GM21723 (cell line): ENCODE data around the gene OXCT1.
"Not testable (repeated sequence)": the region's sequence is repeated elsewhere in the genome, so short reads cannot be mapped to it uniquely, and the experiment has no call there.

Experiments
- ATAC-seq: cut with Tn5 transposase; IDR thresholded peaks from one replicate; pipeline ENCODE4 v1.9.1; 2021; ENCODE audit warnings: mild to moderate bottlenecking, moderate library complexity; ENCODE audit not compliant: unreplicated experiment

The OXCT1 gene

DNA sequence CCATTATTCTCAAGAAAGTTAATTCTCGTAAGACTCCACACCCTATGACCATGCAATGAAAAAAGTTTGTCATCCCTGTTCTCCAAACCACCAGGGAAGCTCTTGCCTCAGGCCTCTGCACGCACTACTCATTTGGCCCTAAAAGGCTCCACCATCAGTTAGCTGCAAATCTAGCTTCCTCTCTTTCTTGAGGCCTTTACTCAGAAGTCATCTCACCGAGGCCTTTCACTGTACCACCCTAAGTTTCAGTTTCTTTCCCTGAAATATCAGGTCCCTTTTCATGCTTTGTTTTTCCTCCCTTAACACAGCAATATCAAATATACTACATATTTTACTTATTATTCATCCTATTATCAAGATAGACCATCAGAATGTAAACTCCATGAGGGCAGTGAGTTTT is 39.1 kb downstream of the OXCT1 start:
- peak; percentile 76 for ATAC-seq

DNA sequence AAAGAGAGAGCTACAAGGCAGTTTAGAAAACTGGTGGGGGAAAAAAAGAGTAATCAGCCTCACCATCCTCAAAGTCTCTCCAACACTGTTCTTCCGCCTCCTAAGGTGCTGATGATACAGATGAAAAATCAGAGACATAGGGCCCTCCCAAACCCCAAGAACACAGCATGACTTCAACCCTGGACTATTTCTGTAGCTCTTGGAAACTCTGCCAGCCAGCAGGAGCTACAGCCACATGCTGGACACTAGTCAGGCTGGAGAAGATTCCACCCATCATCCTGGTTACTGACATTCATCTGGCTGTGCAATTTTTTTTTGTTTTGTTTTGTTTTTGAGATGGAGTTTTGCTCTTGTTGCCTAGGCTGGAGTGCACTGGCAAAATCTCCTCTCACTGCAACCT is 42.4 kb downstream of the OXCT1 start:
- ATAC-seq: no peak

DNA sequence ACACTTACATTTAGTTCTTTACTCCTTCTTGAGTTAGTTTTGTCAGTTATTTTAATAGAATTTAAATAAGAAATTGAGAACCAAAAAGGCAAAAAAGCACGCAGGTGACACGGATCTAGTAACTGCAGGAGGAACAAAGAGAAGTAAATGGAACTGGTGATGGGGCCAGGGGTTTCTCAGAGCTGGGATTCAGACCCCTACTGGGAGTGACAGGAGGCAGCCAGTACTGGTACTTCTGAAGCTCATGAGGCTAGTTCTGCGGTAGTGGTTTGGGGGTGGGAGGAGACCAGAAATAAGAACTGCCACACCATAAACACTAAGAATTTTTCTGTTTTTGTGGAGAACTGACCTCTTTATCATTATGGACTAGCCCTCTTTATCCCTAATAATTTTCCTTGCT is 48.2 kb downstream of the OXCT1 start:
- no peak for ATAC-seq

DNA sequence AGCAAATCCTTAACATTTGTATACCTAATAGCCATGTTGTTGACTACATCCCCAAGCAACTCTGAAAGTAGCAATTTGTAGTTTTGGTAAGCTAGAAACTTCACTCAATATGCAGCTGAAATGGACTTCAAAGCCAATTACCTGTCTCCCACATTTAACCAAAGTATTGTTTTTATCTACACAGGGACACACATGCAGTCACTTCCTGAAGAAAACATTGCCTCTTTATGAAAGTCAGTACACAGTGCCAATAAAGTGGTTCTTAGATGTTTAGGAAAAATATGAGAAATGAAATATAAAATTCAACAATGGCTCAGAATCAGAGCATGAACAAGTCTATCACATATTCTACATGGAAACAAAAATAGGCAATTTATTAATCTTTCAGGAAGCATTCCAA is 49.2 kb downstream of the OXCT1 start:
- ATAC-seq: no peak

DNA sequence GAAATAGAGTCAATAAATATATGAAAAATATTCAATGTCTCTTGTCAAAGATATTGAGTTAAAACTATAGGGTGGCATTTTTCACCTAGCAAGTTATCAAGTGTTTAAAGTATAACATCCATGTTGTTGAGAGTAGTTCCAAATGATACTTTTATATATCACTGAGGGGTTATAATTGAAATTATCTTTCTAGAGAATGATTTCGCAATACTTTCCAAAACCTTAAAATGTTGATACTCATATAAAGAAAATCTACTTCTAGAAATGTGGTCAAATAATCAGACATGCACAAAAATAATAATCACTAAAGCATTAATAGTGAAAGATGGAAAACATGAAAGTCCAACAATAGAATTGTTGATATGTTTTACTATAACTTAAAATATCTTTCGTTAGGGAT is 50.1 kb downstream of the OXCT1 start:
- ATAC-seq: no peak

DNA sequence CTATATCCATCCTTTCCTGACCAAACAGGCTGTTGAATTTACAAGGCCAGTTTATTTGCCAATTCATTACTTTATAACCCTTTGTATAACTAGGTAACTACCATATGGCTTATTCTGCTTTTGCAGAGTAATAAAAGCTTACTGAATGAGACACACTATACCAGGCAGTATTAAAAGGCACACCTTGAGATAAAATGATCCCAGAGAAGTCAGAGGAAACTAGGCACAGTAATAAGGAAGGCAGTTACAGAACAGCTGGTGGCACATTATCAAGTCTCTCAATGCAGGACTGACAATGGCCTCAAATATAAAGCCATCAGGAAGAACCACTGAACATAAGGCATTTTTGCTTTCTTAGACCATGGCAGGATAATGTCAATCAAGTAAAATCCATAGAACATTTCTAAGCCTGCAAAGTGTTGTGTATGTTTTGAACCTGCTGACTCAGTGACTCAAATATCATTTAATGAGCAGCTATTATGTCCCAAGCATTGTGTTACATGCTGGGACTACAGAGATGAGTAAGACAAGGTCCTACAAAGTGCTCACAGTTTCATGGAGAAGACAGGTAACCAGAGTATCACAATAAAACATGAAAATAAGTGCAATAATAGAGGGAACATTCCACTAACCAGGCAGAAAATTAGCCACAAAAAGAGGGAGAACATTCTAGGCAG is 52.5 kb downstream of the OXCT1 start:
- no peak for ATAC-seq

DNA sequence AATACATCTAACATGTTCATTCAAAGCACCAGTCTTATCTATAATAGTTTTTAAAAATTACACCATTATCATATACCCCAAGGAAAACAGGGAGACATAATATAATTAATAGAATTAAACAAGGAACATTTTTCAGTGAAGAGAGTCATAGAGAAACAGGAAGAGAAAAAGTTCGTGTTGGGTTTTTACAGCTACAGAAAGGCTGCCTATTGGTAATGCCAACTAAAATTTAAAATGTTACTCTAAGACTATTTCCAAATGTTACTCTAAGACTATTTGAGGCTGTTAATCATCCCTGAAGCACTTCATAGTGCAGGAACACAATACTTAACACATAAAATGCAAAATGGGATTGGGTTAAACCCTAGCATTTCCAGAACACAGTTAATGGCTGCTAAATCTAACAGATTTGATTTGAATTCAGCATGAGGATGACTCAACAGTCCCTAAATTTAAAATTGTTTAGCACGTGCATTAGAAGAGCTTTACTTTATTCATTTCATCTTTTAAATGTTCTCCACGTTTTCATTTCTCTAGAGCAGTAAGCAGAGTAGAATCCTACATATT is 54.5 kb downstream of the OXCT1 start:
- ATAC-seq: no peak

DNA sequence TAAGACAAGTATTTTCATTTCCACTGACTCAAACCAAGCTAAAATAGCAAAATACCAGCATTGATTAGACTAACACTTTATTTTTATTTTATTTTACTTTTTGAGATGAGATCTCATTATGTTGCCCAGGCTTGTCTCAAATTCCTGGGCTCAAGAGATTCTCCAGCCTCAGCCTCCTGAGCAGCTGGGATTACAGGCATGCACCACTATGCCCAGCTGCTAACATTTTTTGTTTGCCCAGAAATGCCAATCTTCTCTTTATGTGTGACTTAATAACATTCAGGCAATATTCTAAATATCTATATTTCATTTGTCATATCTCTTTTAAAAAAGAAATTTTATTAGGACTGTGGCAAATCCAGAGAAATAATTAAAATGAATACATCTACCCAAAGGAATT is 55.0 kb downstream of the OXCT1 start:
- ATAC-seq: no peak

DNA sequence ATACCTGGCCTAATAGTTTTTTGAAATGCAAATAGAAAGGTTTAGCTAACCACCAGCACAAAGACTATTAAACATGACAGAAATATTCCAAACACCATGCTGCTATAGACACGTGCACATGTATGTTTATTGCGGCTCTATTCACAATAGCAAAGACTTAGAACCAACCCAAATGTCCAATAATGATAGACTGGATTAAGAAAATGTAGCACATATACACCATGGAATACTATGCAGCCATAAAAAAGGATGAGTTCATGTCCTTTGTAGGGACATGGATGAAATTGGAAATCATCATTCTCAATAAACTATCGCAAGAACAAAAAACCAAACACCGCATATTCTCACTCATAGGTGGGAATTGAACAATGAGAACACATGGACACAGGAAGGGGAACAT is 55.9 kb downstream of the OXCT1 start:
- ATAC-seq: not testable (repeated sequence)

DNA sequence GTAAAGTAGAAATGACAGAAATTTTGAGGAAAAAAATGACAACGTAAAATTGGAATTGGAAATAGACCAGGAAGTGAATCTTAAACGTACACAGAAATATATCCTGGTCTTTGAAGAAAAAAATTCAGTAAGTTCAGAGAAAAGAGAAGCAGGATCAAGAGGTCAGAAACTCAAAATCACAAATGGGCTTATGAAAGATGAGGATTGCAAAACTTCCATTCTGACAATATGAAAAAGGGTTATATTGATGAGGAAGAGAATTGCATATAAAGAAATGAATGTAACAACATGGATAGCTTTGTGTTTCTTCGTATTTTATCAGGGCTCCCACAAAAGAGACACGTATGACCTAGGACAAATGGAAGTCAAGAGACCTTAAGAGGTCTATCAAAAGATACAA is 58.1 kb downstream of the OXCT1 start:
- no peak for ATAC-seq

DNA sequence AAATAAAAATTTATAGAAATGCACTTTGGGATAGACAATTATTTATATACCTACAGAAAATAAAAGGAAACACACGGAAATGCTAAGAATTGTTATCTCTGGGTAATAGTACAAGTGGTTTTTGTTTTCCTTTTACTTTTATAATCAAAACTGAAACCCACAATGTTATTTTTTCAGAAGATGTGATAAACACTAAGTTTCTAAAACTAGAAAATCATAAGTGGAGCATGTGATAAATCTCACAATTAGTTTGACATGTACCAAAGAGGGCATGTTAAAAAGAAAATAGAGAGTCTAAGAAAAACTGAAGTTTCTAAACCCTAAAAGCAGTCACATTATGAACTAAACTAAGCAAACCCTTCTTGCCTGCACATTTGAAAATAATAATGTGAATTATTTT is 61.1 kb downstream of the OXCT1 start:
- ATAC-seq: peak; percentile 81

DNA sequence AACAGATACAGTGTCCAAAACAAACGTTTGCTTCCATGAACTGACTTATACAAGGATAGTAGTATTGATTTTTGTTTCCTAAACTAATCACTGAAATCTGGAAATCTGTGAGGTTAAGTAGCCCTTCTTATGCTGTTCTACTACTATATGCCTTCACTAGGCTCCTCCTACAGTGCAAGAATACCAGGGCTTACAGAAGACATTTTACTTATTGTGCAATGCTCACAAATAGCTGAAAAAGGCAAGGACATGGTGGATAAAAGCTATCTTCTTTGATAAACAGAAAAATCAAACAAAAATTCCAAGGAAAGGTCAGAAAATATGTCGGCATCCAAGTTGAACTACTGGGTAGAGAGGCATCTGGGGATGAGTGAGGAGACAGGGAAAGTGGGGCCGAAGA is 61.9 kb downstream of the OXCT1 start:
- no peak for ATAC-seq

DNA sequence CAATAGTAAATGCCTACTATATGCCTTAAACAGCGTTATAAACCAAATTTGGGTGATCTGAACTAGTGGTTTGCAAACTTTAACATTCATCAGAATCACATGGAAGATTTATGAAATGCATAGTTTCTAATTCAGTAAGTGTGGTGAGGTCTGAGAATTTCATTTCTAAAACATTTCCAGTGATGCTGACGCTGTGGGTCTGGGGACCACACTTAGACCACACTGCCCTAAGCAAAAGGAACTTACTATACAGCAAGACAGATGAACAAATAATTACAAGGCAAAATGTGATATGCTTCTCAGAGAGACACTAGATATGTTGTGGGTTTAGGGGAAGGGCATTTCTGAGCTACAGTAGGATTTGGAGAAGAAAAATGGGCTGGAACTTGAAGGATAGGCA is 72.6 kb downstream of the OXCT1 start:
- no peak for ATAC-seq

DNA sequence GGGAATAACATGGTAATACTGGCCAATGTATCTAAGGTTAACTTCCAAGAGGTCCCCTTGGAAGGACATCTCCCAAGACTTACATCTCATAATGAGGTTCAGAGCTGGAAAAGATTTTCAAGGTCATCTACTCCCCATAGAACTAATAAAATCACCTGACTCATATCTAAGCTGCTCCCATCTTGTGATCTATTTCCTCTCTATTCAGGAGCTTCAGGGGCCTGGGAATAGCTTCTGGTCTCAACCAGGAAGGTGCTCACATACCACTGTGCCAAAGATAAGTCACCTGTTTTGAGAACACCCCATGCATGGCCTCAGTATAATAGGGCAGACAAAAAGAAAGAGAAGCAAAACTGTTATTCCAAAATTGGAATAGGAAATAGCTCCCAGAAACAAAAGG is 74.2 kb downstream of the OXCT1 start:
- no peak for ATAC-seq

DNA sequence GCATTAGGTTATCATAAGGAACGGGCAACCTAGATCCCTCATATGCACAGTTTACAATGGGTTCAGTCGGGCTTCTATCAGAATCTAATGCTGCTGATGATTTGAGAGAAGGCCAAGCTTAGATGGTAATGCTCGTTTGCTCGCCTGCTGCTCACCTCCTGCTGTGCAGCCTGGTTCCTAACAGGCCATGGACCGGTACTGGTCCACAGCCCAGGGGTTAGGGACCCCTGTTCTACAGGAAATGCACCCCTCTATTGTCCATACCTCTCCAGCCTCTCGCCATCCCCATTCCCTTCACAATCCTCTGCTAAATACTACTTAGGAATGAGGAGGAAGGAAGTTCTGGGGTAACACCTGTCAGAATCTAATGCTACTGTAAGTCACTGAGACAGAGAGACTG is 75.1 kb downstream of the OXCT1 start:
- no peak for ATAC-seq

DNA sequence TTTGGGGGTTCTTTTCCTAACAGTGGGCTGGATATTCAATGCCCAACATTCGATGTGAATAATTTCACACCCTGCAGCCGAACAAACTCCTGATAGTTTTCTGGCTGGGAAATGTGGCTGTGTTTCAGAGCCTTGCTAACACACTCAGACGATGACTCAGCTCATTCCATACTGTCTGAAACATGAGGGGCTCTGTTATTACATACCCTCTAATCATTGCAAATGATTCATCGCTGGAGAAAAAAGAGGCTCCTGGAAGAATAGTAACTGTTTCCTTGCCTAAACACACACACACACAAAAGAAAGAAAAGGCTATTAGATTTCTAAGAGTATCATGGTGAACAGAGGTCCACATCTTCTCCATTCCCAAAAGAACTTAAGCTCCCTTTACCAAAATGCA is 75.8 kb downstream of the OXCT1 start:
- no peak for ATAC-seq

DNA sequence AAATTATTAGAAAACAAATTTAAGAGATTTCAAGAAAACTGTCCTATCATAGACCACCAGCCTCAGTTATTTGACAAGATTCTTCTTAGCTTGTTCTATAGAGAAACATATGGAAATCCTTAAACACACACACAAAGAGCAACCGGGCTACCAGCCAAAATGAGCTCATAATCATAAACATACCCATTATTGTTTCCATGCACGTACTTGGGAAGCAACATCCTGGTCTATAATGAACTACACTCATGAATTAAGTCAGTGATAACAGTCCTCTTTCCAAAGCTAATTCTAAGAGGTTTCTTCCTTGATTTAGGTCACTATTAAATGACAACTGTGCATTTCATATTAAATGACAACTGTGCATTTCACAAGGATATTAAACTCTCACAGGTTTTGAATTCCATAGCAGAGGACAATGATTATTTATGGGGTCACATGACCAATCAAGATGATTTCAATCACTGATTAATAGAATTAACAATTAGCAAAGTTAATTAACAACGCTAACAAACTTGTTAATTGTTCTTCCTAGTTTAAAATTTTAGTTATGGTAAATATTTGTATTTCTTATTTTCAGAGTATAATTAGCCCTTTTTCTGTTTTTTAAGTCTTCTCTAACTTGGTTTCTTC is 77.0 kb downstream of the OXCT1 start:
- no peak for ATAC-seq

DNA sequence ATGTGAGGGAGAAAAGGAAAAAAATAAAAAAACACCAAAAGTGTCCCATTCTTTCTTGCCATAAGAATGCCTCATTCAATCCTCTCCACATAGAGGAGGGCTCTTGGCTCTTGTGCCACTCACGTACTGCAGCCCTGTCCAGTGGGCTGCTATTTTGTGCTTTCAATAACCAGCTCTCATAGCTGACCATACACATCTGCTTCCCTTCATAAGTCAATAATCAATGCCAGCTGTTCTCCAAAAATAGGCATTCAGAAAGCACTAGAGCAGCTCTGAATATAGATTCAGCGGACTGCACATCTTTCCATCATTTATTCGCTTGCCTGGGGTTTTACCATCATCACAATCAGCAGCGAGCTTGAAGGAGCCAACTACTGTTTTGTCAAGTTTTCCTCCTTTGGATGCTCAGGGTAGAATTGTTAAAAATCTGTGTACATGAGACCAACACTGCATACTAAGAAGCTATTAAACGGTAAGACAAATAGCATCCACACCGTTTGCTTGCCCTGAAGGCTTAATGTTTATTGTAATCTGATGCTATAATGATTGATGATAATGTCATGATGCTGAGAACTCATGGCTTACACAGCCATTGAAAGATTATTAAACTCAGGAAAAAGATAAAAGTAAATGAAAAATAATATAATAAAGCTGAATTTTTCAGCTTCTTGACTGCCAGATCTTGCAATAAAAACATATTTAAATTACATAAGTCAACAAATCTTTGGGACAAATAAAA is 80.0 kb downstream of the OXCT1 start:
- ATAC-seq: no peak

DNA sequence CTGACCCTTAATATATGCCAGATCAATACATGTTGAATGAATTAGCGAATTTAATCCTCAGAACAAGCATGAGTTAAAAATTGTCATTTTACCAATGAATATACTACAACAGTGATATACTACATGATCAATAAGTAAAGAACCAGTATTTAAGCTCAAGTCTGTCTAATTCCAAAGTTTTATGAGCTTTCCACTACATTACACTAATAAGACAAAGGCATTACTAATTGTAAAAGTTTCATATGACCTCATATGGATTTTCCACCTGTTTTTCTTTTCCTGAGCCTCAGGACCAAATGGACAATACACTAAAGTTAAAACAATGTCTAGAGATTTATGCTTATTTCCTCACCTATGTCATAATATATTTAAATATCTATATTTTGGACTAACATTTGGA is 80.8 kb downstream of the OXCT1 start:
- ATAC-seq: no peak

DNA sequence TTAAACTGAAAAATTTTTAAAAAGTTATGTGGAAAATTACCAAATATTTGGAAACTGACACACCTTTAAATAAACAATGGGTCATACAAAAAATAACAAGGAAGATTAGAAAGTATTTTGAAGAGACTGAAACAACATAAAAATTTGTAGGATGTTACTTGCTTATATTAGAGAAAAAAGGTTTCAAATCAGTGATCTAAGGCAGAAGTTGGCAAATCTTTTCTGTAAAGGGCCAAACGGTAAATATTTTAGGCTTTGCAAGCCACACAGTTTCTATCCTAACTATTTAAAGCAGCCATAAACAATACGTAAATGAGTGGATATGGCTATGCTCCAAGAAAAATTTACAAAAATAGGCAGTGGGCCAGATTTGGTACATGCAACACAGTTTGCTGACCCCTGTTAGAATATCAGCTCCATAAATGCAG is 81.3 kb downstream of the OXCT1 start:
- ATAC-seq: no peak

DNA sequence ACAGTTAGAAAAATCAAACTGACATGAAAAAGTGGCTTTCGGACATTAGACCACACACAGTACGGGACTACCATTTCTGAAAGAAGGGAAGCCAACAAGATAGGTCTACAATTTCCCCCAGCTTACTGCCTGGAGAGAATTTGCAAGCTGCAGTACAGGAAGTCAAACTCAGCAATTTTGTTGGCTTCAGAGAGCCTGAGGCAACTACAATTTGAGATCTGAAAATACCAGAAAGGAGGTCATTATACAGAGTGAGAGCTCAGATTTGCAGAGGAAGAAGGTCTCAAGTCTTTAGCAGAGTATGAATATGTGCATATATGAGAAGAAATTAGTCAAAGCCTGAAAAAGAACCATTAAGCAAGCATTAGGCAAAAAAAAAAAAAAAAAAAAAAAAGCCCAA is 83.0 kb downstream of the OXCT1 start:
- ATAC-seq: no peak

DNA sequence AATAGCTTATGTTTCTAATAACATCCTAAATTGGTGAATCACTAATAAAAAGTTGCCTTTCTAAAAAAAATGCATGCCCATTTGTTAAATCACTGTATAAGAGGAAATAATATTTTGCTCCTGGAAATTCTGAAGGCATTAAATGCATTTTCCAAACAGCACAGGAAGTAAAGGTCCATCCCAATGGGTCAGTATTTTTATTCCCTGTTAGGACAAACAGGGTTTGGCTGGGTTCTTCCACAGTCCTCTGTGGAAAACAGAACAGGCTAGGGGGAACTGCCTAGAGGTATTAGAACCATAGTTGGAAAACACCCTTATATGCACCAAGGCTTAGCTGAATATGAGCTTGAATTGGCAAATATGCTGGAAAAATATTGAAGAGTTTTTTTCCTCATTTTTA is 85.2 kb downstream of the OXCT1 start:
- ATAC-seq: no peak
